Stimulated activated CD8-positive, alpha-beta memory T cell treated with anti-CD3 and anti-CD28 coated beads, Interleukin-7, amount 100 ng/mL, for 24 hours (primary cell): ENCODE results near the gene CSNK2A1.
"Not testable (repeated sequence)": the region's sequence is repeated elsewhere in the genome, so short reads cannot be mapped to it uniquely, and the experiment has no call there.

Source experiments
- DNase-seq: peaks from one replicate; pipeline ENCODE4 v3.0.0-alpha.2; 2020; ENCODE audit warnings: low read depth

Gene CSNK2A1

GRCh38 chr20:454951-455350 is 88.6 kb downstream of the CSNK2A1 start:
- DNase-seq = no peak

GRCh38 chr20:452021-452420 is 91.6 kb downstream of the CSNK2A1 start:
- DNase-seq = not testable (repeated sequence)

- DNase-seq = no peak
Observed at GRCh38 chr20:445514-446336, 97.9 kb downstream of the CSNK2A1 start.

- no peak for DNase-seq
Observed at GRCh38 chr20:444862-445426, 98.6 kb downstream of the CSNK2A1 start.

- DNase-seq = no peak
Observed at GRCh38 chr20:444117-444516, 99.5 kb downstream of the CSNK2A1 start.

- no peak for DNase-seq
Observed at GRCh38 chr20:443223-443775, 100.3 kb downstream of the CSNK2A1 start.

GRCh38 chr20:440636-441035 is 103.0 kb downstream of the CSNK2A1 start:
- no peak for DNase-seq

GRCh38 chr20:440148-440547 is 103.4 kb downstream of the CSNK2A1 start:
- no peak for DNase-seq

GRCh38 chr20:438571-439469 is 104.8 kb downstream of the CSNK2A1 start:
- peak; percentile 22 for DNase-seq

GRCh38 chr20:437787-438486 is 105.7 kb downstream of the CSNK2A1 start:
- DNase-seq = no peak

- no peak for DNase-seq
Observed at GRCh38 chr20:436476-436875, 107.1 kb downstream of the CSNK2A1 start.

GRCh38 chr20:435558-435957 is 108.0 kb downstream of the CSNK2A1 start:
- DNase-seq = no peak

- DNase-seq = no peak
Observed at GRCh38 chr20:434661-435419, 108.8 kb downstream of the CSNK2A1 start.

GRCh38 chr20:434221-434620 is 109.4 kb downstream of the CSNK2A1 start:
- no peak for DNase-seq

GRCh38 chr20:433300-433975 is 110.2 kb downstream of the CSNK2A1 start:
- peak; percentile 33 for DNase-seq

GRCh38 chr20:432677-433299 is 110.8 kb downstream of the CSNK2A1 start:
- no peak for DNase-seq

- no peak for DNase-seq
Observed at GRCh38 chr20:432208-432607, 111.4 kb downstream of the CSNK2A1 start.

- no peak for DNase-seq
Observed at GRCh38 chr20:431012-431904, 112.3 kb downstream of the CSNK2A1 start.
